ENCODE data around the gene INHBC. TPM values are rescaled to one million over a fixed set of nuclear protein-coding genes. Genes with fewer than 3 reads are reported as not detected.

INHBC gene
- total RNA-seq, 2 donors from 2014 or later, result not detected

DNA sequence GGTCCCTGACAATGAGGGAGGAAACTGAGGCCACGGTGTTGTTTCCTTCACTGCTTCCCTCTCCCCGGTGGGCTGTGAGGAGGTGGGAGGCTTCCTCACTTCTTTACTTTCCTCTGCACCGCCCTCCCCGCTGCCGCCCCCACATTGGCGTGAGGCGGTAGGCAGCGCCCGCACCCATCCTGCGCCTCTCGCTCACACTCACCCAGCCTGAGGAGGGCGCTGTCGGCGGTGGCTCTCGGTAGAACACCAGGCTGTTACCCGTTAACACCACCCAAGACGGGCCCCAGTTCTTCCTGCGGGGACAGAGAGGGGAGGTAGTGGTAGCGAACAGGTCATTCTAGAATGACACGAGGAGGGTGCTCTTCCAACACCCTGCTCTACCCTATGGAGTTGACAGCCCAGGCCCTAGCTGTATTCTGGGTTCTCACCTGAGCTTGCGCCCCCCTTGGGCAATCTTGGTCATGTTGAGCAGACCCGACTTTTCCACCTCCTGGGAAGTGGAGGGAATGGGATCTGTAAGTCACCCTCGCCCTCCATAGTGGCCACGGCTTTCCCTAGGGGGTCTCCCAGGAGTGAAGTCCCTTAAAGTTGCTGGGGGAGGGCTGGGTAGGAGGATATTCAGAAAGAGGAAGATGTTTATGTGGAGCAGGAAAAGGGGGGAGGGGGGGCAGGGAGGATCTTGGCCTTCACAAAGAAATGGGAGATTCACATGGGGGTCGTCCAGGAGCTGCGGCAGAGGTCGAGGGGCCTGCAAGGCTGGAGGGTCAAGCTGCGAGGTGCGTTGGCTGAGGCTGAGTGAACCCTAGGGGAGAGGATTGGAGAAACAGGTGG is 41.8 kb downstream of the INHBC start:
- no peaks in the 10 kb centered on the region for H3K4me1 ChIP-seq (ENCODE audit: control insufficient read depth, insufficient read depth, low read length)
- no peaks in the 10 kb centered on the region for H3K36me3 Mint-ChIP-seq (ENCODE audit: low read depth)
- no peak overlapping the region for H3K9ac ChIP-seq (ENCODE audit: extremely low read depth, low read length, poor library complexity, severe bottlenecking)
- no peaks in the 10 kb centered on the region for H3K9me3 ChIP-seq (ENCODE audit: control insufficient read depth, low read length)
- no peaks in the 10 kb centered on the region for H3K36me3 ChIP-seq (ENCODE audit: control insufficient read depth, insufficient read depth, low read length)
- TF ChIP-seq, protein P1, sequence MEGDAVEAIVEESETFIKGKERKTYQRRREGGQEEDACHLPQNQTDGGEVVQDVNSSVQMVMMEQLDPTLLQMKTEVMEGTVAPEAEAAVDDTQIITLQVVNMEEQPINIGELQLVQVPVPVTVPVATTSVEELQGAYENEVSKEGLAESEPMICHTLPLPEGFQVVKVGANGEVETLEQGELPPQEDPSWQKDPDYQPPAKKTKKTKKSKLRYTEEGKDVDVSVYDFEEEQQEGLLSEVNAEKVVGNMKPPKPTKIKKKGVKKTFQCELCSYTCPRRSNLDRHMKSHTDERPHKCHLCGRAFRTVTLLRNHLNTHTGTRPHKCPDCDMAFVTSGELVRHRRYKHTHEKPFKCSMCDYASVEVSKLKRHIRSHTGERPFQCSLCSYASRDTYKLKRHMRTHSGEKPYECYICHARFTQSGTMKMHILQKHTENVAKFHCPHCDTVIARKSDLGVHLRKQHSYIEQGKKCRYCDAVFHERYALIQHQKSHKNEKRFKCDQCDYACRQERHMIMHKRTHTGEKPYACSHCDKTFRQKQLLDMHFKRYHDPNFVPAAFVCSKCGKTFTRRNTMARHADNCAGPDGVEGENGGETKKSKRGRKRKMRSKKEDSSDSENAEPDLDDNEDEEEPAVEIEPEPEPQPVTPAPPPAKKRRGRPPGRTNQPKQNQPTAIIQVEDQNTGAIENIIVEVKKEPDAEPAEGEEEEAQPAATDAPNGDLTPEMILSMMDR (conservative IDR thresholded peaks at IDR 0.05), result peak; percentile 70
- 55 to 80% methylated on average over 5 to 29 of the region's 29 CpGs for WGBS, 2 experiments (ENCODE audit: insufficient coverage in 1 of 2, insufficient read length in 1 of 2)
- peaks cover 74% of the 10 kb centered on the region for H3K27me3 Mint-ChIP-seq (ENCODE audit: insufficient read depth)
- H3K4me1 Mint-ChIP-seq, result peaks cover 24% of the 10 kb centered on the region
- peak overlapping the region; percentile 69 for H3K4me3 ChIP-seq (ENCODE audit: low read length)
- peak; percentile 85 for DNase-seq
- H3K27me3 ChIP-seq (ENCODE audit: control insufficient read depth, insufficient read depth, low read length, poor library complexity, severe bottlenecking), result peaks cover 60% of the 10 kb centered on the region
- H3K9me3 Mint-ChIP-seq, result no peaks in the 10 kb centered on the region
- no peak overlapping the region for H3K27ac Mint-ChIP-seq
- H3K4me3 Mint-ChIP-seq, result peak overlapping the region; percentile 51
- no peak overlapping the region for H3K27ac ChIP-seq (ENCODE audit: low read depth, low read length)

DNA sequence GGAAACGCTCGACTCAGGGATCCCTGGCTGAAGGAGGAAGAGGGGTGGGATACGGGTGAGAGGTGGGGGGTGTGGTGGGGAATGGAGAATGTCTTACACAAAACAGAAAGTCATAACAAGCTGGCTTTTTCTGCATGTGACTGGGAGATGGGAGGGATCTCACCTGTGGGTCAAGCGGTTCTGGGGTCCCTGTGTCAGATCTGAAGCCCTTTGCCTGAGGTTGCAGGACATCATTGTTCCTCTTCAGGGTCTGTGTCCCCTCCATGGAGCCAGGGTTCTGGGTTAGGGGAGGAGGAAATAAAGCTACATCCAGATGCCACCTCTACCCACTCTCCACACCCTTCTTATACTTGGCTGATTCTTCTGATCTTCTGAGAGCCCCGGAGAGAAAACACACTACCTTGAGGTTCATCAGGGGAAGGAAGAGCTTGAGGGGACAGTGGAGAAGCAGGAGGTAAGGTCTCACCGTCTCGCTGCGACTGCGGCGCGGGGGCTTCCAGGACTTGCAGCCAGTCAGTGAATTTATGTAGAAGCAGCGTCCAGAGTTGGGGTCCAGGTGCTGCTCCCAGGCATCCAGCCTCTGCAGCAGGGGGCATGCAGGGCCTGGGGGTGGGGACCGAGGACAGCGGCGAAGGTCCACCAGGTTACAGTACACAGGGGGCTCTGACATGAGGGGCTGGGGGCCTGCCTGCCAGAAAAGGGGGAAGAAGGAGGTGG is 42.6 kb downstream of the INHBC start:
- peaks cover 53% of the 10 kb centered on the region for H3K27me3 ChIP-seq (ENCODE audit: control insufficient read depth, insufficient read depth, low read length, poor library complexity, severe bottlenecking)
- H3K36me3 ChIP-seq (ENCODE audit: control insufficient read depth, insufficient read depth, low read length), result no peaks in the 10 kb centered on the region
- no peaks in the 10 kb centered on the region for H3K4me1 ChIP-seq (ENCODE audit: control insufficient read depth, insufficient read depth, low read length)
- TF ChIP-seq, protein P1 (conservative IDR thresholded peaks at IDR 0.05), result no peak
- Mint-ChIP-seq H3K4me1 (peaks cover 29% of the 10 kb centered on the region), H3K27me3 (ENCODE audit: insufficient read depth) (peaks cover 68% of the 10 kb centered on the region), H3K27ac (no peak overlapping the region), H3K9me3 (no peaks in the 10 kb centered on the region), H3K36me3 (ENCODE audit: low read depth) (no peaks in the 10 kb centered on the region), H3K4me3 (no peak overlapping the region)
- DNase-seq, result no peak
- no peak overlapping the region for H3K27ac ChIP-seq (ENCODE audit: low read depth, low read length)
- no peak overlapping the region for H3K4me3 ChIP-seq (ENCODE audit: low read length)
- 92% methylated on average over 6 to 15 of the region's 15 CpGs for WGBS, 2 experiments (ENCODE audit: insufficient coverage in 1 of 2, insufficient read length in 1 of 2)
- no peak overlapping the region for H3K9ac ChIP-seq (ENCODE audit: extremely low read depth, low read length, poor library complexity, severe bottlenecking)
- H3K9me3 ChIP-seq (ENCODE audit: control insufficient read depth, low read length), result no peaks in the 10 kb centered on the region

DNA sequence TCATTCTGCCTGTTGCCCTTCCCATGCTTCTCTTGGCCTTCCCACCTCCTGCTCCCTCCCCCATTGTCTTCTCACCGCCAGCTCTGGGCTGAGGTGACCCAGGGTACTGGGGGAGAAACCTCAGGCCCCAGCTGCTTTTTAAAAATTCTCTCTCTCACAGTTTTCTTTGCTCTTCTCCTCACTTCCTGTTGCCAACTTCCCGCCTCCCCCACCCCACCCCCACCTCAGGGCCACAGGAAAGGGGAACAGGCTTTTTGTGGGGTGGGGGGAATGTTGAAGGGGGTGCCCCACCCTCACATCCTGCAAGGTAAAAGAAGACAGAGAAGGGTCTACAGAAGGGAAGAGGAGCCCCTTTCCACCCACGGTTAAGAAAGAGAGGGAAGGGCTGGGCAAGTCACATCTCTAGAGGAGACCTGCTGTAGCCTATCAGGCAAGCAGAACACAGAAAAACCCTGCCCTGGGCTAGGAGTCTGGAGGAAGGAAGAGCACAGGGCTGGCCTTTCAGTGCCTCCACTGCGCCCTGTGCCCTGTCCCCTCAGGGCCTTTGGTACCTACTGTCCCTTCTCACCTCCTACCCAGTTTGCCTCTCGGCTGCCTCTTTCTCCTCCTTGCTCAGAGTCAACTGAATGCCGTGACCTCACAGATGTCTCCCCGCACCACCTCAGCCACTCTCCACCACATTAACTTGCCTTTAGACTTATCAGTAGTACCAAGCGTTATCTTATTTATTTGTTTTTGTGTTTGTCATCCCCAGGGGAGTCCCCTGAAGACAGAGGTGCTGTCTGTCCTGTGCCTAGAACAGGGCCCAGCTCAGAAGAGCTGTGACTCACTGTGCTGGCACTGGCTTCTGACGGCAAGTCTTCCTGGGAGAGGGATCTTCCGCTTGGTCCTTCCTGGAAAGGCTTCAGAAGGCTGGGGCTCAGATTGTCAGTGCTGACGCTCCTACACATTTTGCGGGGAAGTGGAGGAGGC is 43.4 kb downstream of the INHBC start:
- H3K36me3 ChIP-seq (ENCODE audit: control insufficient read depth, insufficient read depth, low read length), result no peaks in the 10 kb centered on the region
- no peak overlapping the region for H3K9ac ChIP-seq (ENCODE audit: extremely low read depth, low read length, poor library complexity, severe bottlenecking)
- peak; percentile 75 for DNase-seq
- no peak overlapping the region for H3K27ac ChIP-seq (ENCODE audit: low read depth, low read length)
- Mint-ChIP-seq H3K27me3 (ENCODE audit: insufficient read depth) (peaks cover 60% of the 10 kb centered on the region), H3K27ac (no peak overlapping the region), H3K36me3 (ENCODE audit: low read depth) (no peaks in the 10 kb centered on the region), H3K9me3 (no peaks in the 10 kb centered on the region), H3K4me1 (peaks cover 29% of the 10 kb centered on the region), H3K4me3 (no peak overlapping the region)
- H3K27me3 ChIP-seq (ENCODE audit: control insufficient read depth, insufficient read depth, low read length, poor library complexity, severe bottlenecking), result peaks cover 45% of the 10 kb centered on the region
- 82 to 84% methylated on average over 5 to 11 of the region's 12 CpGs for WGBS, 2 experiments (ENCODE audit: insufficient coverage in 1 of 2, insufficient read length in 1 of 2)
- H3K4me1 ChIP-seq (ENCODE audit: control insufficient read depth, insufficient read depth, low read length), result no peaks in the 10 kb centered on the region
- H3K9me3 ChIP-seq (ENCODE audit: control insufficient read depth, low read length), result no peaks in the 10 kb centered on the region
- TF ChIP-seq, protein P1 (conservative IDR thresholded peaks at IDR 0.05), result no peak
- H3K4me3 ChIP-seq (ENCODE audit: low read length), result no peak overlapping the region
